Esophagus muscularis mucosa (tissue), 3 donors: ENCODE results near the gene TRIP10.
"Not testable (repeated sequence)": the region's sequence is repeated elsewhere in the genome, so short reads cannot be mapped to it uniquely, and the experiment has no call there.

Experiments used
- CTCF ChIP-seq, 3 experiments: fragments of 200-600 bp in 2 of 3; fragments of 450-650 bp in 1 of 3; sonication (generic) in 2 of 3; IDR thresholded peaks; one replicate each; pipeline ENCODE4 v1.5.1; 2017 to 2019; ENCODE audit warnings: antibody characterized with exemption in 3 of 3, mild to moderate bottlenecking in 2 of 3, moderate library complexity in 1 of 3
- POLR2AphosphoS5 ChIP-seq, 2 donors: sonication (generic); formaldehyde crosslinking; IDR thresholded peaks; one replicate each; pipeline ENCODE4 v1.6.1; 2017; ENCODE audit warnings: antibody characterized with exemption in 2 of 2

GRCh38 chr19:6771648-6772027 is 32.2 kb downstream of the TRIP10 start:
- not testable (repeated sequence) for TF ChIP-seq CTCF, POLR2AphosphoS5 (IDR thresholded peaks at IDR 0.05)
